ENCODE data around the gene ERMARD. TPM values are rescaled to one million over a fixed set of nuclear protein-coding genes. Genes with fewer than 3 reads are reported as not detected.

ERMARD gene
- 10.1 TPM for polyA plus RNA-seq (2013, experiment 1 of 2)
- 9.4 TPM for polyA plus RNA-seq (2013, experiment 2 of 2)

- Histone ChIP-seq H2BK12ac (ENCODE audit: low read length) (no peak within 1 kb of the TSS), H2BK5ac (ENCODE audit: low read length) (no peak within 1 kb of the TSS), H3K9ac (ENCODE audit: low read depth, low read length, poor library complexity) (peak within 1 kb of the TSS; percentile 97), H3K23ac (ENCODE audit: low read depth, low read length, poor library complexity) (peak within 1 kb of the TSS; percentile 100), H3K14ac (ENCODE audit: low read length) (peak within 1 kb of the TSS; percentile 63), H3K36me3 (replicated peaks in 1 of 2; ENCODE audit: control insufficient read depth in 2 of 2, insufficient read depth in 2 of 2, low read length in 2 of 2) (peaks cover 0 to 13% of the 10 kb centered on the region in 2 donors), H3K4ac (ENCODE audit: low read length) (no peak within 1 kb of the TSS), H3K9me3 (replicated peaks in 1 of 2; ENCODE audit: control insufficient read depth in 2 of 2, insufficient read depth in 1 of 2, low read depth in 1 of 2, low read length in 2 of 2) (peaks cover 0 to 6% of the 10 kb centered on the region in 2 donors), H3K4me2 (ENCODE audit: insufficient read depth, low read length, poor library complexity, severe bottlenecking) (peak within 1 kb of the TSS; percentile 67), H3K4me3 (ENCODE audit: low read length in 2 of 2) (peak within 1 kb of the TSS; percentile 69 to 95), H3K79me1 (ENCODE audit: low read depth, low read length) (no peaks in the 10 kb centered on the region), H3K27me3 (ENCODE audit: control insufficient read depth in 3 of 3, insufficient read depth in 3 of 3, low read depth in 1 of 3, low read length in 3 of 3) (no peaks in the 10 kb centered on the region), H2AK5ac (ENCODE audit: low read depth, low read length) (peak within 1 kb of the TSS; percentile 66), H2AFZ (ENCODE audit: low read length) (peak within 1 kb of the TSS; percentile 96), H3K4me1 (ENCODE audit: control insufficient read depth in 2 of 2, insufficient read depth in 1 of 2, low read depth in 1 of 2, low read length in 2 of 2) (peaks cover 3 to 15% of the 10 kb centered on the region in 2 donors), H4K91ac (ENCODE audit: low read depth, low read length, poor library complexity) (peak within 1 kb of the TSS; percentile 90), H2BK120ac (ENCODE audit: low read depth, low read length) (no peak within 1 kb of the TSS), H4K8ac (ENCODE audit: low read depth, low read length) (peak within 1 kb of the TSS; percentile 99), H3K18ac (ENCODE audit: low read length) (peak within 1 kb of the TSS; percentile 95), H3K27ac (replicated peaks; ENCODE audit: low read length) (peak within 1 kb of the TSS; percentile 89), H2BK15ac (ENCODE audit: low read length) (peak within 1 kb of the TSS; percentile 64)
- WGBS, 2 donors (ENCODE audit: extremely low coverage in 2 of 2, insufficient read length in 2 of 2, insufficient replicate concordance in 1 of 2) = no CpG with 5 or more reads among the region's 90 CpGs
- DNase-seq (ENCODE audit: low spot score) = peak; percentile 94
Measured at GRCh38 chr6:169751242-169752073, at the start of gene ERMARD, which contains the start of gene DYNLT2. Gene ERMARD (plus strand): TSS chr6:169751622. CDS start chr6:169751658, 36 bp downstream. Gene DYNLT2 (minus strand): TSS chr6:169751572. CDS start chr6:169751458, 114 bp downstream.

- Histone ChIP-seq H3K9ac (ENCODE audit: low read depth, low read length, poor library complexity) (peak within 1 kb of the TSS; percentile 100), H2BK5ac (ENCODE audit: low read length) (peak within 1 kb of the TSS; percentile 59), H4K91ac (ENCODE audit: low read depth, low read length, poor library complexity) (peak within 1 kb of the TSS; percentile 95), H2BK12ac (ENCODE audit: low read length) (peak within 1 kb of the TSS; percentile 49), H3K36me3 (replicated peaks in 1 of 2; ENCODE audit: control insufficient read depth in 2 of 2, insufficient read depth in 2 of 2, low read length in 2 of 2) (peaks cover 13 to 76% of the 10 kb centered on the region in 2 donors), H3K27ac (replicated peaks; ENCODE audit: low read length) (no peak within 1 kb of the TSS), H3K18ac (ENCODE audit: low read length) (peak within 1 kb of the TSS; percentile 98), H3K4ac (ENCODE audit: low read length) (peak within 1 kb of the TSS; percentile 81), H3K4me1 (ENCODE audit: control insufficient read depth in 2 of 2, insufficient read depth in 1 of 2, low read depth in 1 of 2, low read length in 2 of 2) (peaks cover 6 to 23% of the 10 kb centered on the region in 2 donors), H3K23ac (ENCODE audit: low read depth, low read length, poor library complexity) (peak within 1 kb of the TSS; percentile 99), H2BK120ac (ENCODE audit: low read depth, low read length) (no peak within 1 kb of the TSS), H3K9me3 (replicated peaks in 1 of 2; ENCODE audit: control insufficient read depth in 2 of 2, insufficient read depth in 1 of 2, low read depth in 1 of 2, low read length in 2 of 2) (peaks cover 4 to 7% of the 10 kb centered on the region in 2 donors), H3K79me1 (ENCODE audit: low read depth, low read length) (peaks cover 25% of the 10 kb centered on the region), H3K4me2 (ENCODE audit: insufficient read depth, low read length, poor library complexity, severe bottlenecking) (peak within 1 kb of the TSS; percentile 92), H2BK15ac (ENCODE audit: low read length) (peak within 1 kb of the TSS; percentile 68), H3K4me3 (ENCODE audit: low read length in 2 of 2) (peak within 1 kb of the TSS; percentile 97 to 98), H4K8ac (ENCODE audit: low read depth, low read length) (peak within 1 kb of the TSS; percentile 59), H3K14ac (ENCODE audit: low read length) (peak within 1 kb of the TSS; percentile 95), H3K27me3 (ENCODE audit: control insufficient read depth in 3 of 3, insufficient read depth in 3 of 3, low read depth in 1 of 3, low read length in 3 of 3) (no peaks in the 10 kb centered on the region), H2AFZ (ENCODE audit: low read length) (peak within 1 kb of the TSS; percentile 99), H2AK5ac (ENCODE audit: low read depth, low read length) (peak within 1 kb of the TSS; percentile 97)
- peak; percentile 91 for DNase-seq (ENCODE audit: low spot score)
- no CpG with 5 or more reads among the region's 92 CpGs for WGBS, 2 donors (ENCODE audit: extremely low coverage in 2 of 2, insufficient read length in 2 of 2, insufficient replicate concordance in 1 of 2)
Measured at GRCh38 chr6:169701954-169702839, 49.2 kb upstream of the ERMARD start, which contains the start of the genes C6orf120 and WDR27. Gene C6orf120 (plus strand): TSS chr6:169702126. CDS start chr6:169702460, 334 bp downstream. Gene WDR27 (minus strand): TSS chr6:169702029. CDS start chr6:169689005, 13,024 bp downstream.

GRCh38 chr6:169702840-169703246, 48.6 kb upstream of the ERMARD start:
- Histone ChIP-seq H3K36me3 (replicated peaks in 1 of 2; ENCODE audit: control insufficient read depth in 2 of 2, insufficient read depth in 2 of 2, low read length in 2 of 2) (peaks cover 13 to 79% of the 10 kb centered on the region in 2 donors), H2BK12ac (ENCODE audit: low read length) (peak overlapping the region; percentile 49), H3K23ac (ENCODE audit: low read depth, low read length, poor library complexity) (peak overlapping the region; percentile 99), H2BK5ac (ENCODE audit: low read length) (peak overlapping the region; percentile 59), H3K27me3 (ENCODE audit: control insufficient read depth in 3 of 3, insufficient read depth in 3 of 3, low read depth in 1 of 3, low read length in 3 of 3) (no peaks in the 10 kb centered on the region), H3K9ac (ENCODE audit: low read depth, low read length, poor library complexity) (peak overlapping the region; percentile 98), H3K27ac (replicated peaks; ENCODE audit: low read length) (no peak overlapping the region), H2BK120ac (ENCODE audit: low read depth, low read length) (no peak overlapping the region), H4K8ac (ENCODE audit: low read depth, low read length) (peak overlapping the region; percentile 59), H3K18ac (ENCODE audit: low read length) (peak overlapping the region; percentile 97), H2BK15ac (ENCODE audit: low read length) (peak overlapping the region; percentile 59), H2AK5ac (ENCODE audit: low read depth, low read length) (peak overlapping the region; percentile 97), H3K4me1 (ENCODE audit: control insufficient read depth in 2 of 2, insufficient read depth in 1 of 2, low read depth in 1 of 2, low read length in 2 of 2) (peaks cover 6 to 23% of the 10 kb centered on the region in 2 donors), H2AFZ (ENCODE audit: low read length) (peak overlapping the region; percentile 99), H3K4me3 (ENCODE audit: low read length in 2 of 2) (peak overlapping the region; percentile 97 to 98), H3K9me3 (replicated peaks in 1 of 2; ENCODE audit: control insufficient read depth in 2 of 2, insufficient read depth in 1 of 2, low read depth in 1 of 2, low read length in 2 of 2) (peaks cover 4% of the 10 kb centered on the region in 2 donors), H3K14ac (ENCODE audit: low read length) (no peak overlapping the region), H3K4me2 (ENCODE audit: insufficient read depth, low read length, poor library complexity, severe bottlenecking) (peak overlapping the region; percentile 92), H3K4ac (ENCODE audit: low read length) (peak overlapping the region; percentile 81), H4K91ac (ENCODE audit: low read depth, low read length, poor library complexity) (no peak overlapping the region), H3K79me1 (ENCODE audit: low read depth, low read length) (peaks cover 25% of the 10 kb centered on the region)
- WGBS, 2 donors (ENCODE audit: extremely low coverage in 2 of 2, insufficient read length in 2 of 2, insufficient replicate concordance in 1 of 2) = no CpG with 5 or more reads among the region's 22 CpGs
- DNase-seq (ENCODE audit: low spot score) = no peak
